Skeletal muscle cell (primary cell): ENCODE results near the gene SUMF2.
A peak's percentile ranks its signal among the peaks of the same experiment; 100 is the strongest.
"Not testable (repeated sequence)": the region's sequence is repeated elsewhere in the genome, so short reads cannot be mapped to it uniquely, and the experiment has no call there.

Experiments
- DNase-seq: peaks from one replicate; pipeline ENCODE4 v3.0.0-alpha.2; 2010; ENCODE audit warnings: low read depth
- H3K4me3 ChIP-seq: 2 replicates; pipeline ENCODE4 v1.5.1; 2011; ENCODE audit warnings: low read depth, mild to moderate bottlenecking, control low read depth, low read length, moderate library complexity

The SUMF2 gene

GRCh38 chr7:56063882-56064625 lies at the start of gene SUMF2:
TSS of gene SUMF2 (plus strand) at chr7:56064286. CDS start at chr7:56064312, 26 bp downstream.
- DNase-seq = peak; percentile 60
- peak within 1 kb of the TSS; percentile 88 for H3K4me3 ChIP-seq

- not testable (repeated sequence) for DNase-seq, H3K4me3 ChIP-seq
Measured at GRCh38 chr7:56017015-56017414, 47.1 kb upstream of the SUMF2 start.

GRCh38 chr7:56019501-56019900 lies 44.6 kb upstream of the SUMF2 start:
- H3K4me3 ChIP-seq = no peak overlapping the region
- DNase-seq = no peak

GRCh38 chr7:56023500-56023899 lies 40.6 kb upstream of the SUMF2 start:
- no peak for DNase-seq
- H3K4me3 ChIP-seq = no peak overlapping the region

GRCh38 chr7:56026538-56026937 lies 37.5 kb upstream of the SUMF2 start:
- DNase-seq = no peak
- H3K4me3 ChIP-seq = no peak overlapping the region

GRCh38 chr7:56028942-56029630 lies 35.0 kb upstream of the SUMF2 start:
- H3K4me3 ChIP-seq = no peak overlapping the region
- DNase-seq = no peak

GRCh38 chr7:56030340-56030739 lies 33.7 kb upstream of the SUMF2 start:
- DNase-seq = no peak
- no peak overlapping the region for H3K4me3 ChIP-seq

- not testable (repeated sequence) for H3K4me3 ChIP-seq, DNase-seq
Measured at GRCh38 chr7:56031556-56031955, 32.5 kb upstream of the SUMF2 start.

GRCh38 chr7:56032578-56032977 lies 31.5 kb upstream of the SUMF2 start:
- DNase-seq, H3K4me3 ChIP-seq: not testable (repeated sequence)

- DNase-seq = peak; percentile 31
- H3K4me3 ChIP-seq = peak overlapping the region; percentile 68
Measured at GRCh38 chr7:56033671-56034432, 30.2 kb upstream of the SUMF2 start.

GRCh38 chr7:56040730-56041129 lies 23.4 kb upstream of the SUMF2 start:
- no peak for DNase-seq
- no peak overlapping the region for H3K4me3 ChIP-seq

GRCh38 chr7:56045758-56046157 lies 18.3 kb upstream of the SUMF2 start:
- DNase-seq, H3K4me3 ChIP-seq: not testable (repeated sequence)

- H3K4me3 ChIP-seq = no peak overlapping the region
- DNase-seq = peak; percentile 70
Measured at GRCh38 chr7:56046721-56047445, 17.2 kb upstream of the SUMF2 start.

- not testable (repeated sequence) for DNase-seq, H3K4me3 ChIP-seq
Measured at GRCh38 chr7:56047446-56048116, 16.5 kb upstream of the SUMF2 start.

- no peak for DNase-seq
- H3K4me3 ChIP-seq = no peak overlapping the region
Measured at GRCh38 chr7:56048245-56048644, 15.8 kb upstream of the SUMF2 start.

- H3K4me3 ChIP-seq, DNase-seq: not testable (repeated sequence)
Measured at GRCh38 chr7:56048763-56049162, 15.3 kb upstream of the SUMF2 start.

GRCh38 chr7:56051053-56051338 lies 13.1 kb upstream of the SUMF2 start:
- peak overlapping the region; percentile 96 for H3K4me3 ChIP-seq
- no peak for DNase-seq

GRCh38 chr7:56051339-56052191 lies 12.5 kb upstream of the SUMF2 start, which contains the start of the genes CCT6A and PSPH:
TSS of gene CCT6A (plus strand) at chr7:56051765. CDS start at chr7:56051849, 84 bp downstream.
TSS of gene PSPH (minus strand) at chr7:56051444. CDS start at chr7:56021212, 30,232 bp downstream.
- peak within 1 kb of the TSS; percentile 96 for H3K4me3 ChIP-seq
- peak; percentile 97 for DNase-seq
